GM23248 (cell line): ENCODE results near the gene SLC17A2.

Experiments
- EZH2 ChIP-seq: fragments of 200-600 bp; sonication (generic); IDR thresholded peaks from 2 replicates; pipeline ENCODE4 v1.6.1; 2018; ENCODE audit warnings: antibody characterized with exemption, mild to moderate bottlenecking; ENCODE audit not compliant: insufficient read depth, poor library complexity, severe bottlenecking
- EZH2phosphoT487 ChIP-seq: fragments of 200-600 bp; sonication (generic); IDR thresholded peaks from 2 replicates; pipeline ENCODE4 v1.6.1; 2018; ENCODE audit warnings: antibody characterized with exemption, moderate library complexity, mild to moderate bottlenecking, low read depth; ENCODE audit not compliant: insufficient read depth

DNA sequence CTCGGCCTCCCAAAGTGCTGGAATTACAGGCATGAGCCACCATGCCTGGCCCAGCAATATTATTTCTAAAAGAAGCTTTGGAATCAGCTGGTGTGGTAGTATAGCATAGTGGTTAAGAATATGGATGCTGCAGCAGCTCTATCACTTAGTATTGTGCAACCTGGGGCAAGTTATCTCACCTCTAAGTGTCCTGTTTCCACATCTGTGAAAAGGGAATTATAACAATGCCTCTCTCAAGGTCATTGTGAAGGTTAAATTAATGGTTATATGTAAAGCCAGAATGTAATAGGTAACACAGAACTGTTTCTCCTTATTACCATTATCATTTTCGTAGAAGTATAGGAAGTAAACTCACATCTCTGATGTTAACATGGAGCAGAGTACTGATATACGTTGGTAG lies 14.2 kb downstream of the SLC17A2 start:
- TF ChIP-seq EZH2phosphoT487 (no peak), EZH2 (no peak)
